Prostate gland (tissue), 2 donors: ENCODE results near the gene TIMM23.

Experiments
- CTCF ChIP-seq, 4 experiments: fragments of 200-600 bp in 2 of 4; fragments of 450-650 bp in 2 of 4; sonication (generic) in 2 of 4; IDR thresholded peaks; 1 replicate in 3 of 4; 2 replicates in 1 of 4; pipeline ENCODE4 v1.5.1; 2016 to 2019; ENCODE audit warnings: antibody characterized with exemption in 4 of 4, mild to moderate bottlenecking in 2 of 4, moderate library complexity in 2 of 4
- POLR2A ChIP-seq: fragments of 450-650 bp; IDR thresholded peaks from one replicate; pipeline ENCODE4 v1.6.1; 2016; ENCODE audit warnings: antibody characterized with exemption, mild to moderate bottlenecking
- POLR2AphosphoS5 ChIP-seq: sonication (generic); formaldehyde crosslinking; IDR thresholded peaks from one replicate; pipeline ENCODE4 v1.6.1; 2017; ENCODE audit warnings: antibody characterized with exemption

GRCh38 chr10:46004963-46005362 is 32.7 kb downstream of the TIMM23 start:
- TF ChIP-seq CTCF (IDR thresholded peaks at IDR 0.05) (no peak), POLR2AphosphoS5 (no peak), POLR2A (no peak)
